Sigmoid colon (tissue), 4 donors: ENCODE measurements around the gene MATN4.

Experiments
- EP300 ChIP-seq, 4 donors: sonication (generic); formaldehyde crosslinking; IDR thresholded peaks; one replicate each; pipeline ENCODE4 v1.6.1; 2017; ENCODE audit warnings: antibody characterized with exemption in 4 of 4
- POLR2A ChIP-seq, 2 donors: fragments of 450-650 bp; IDR thresholded peaks; one replicate each; pipeline ENCODE4 v1.6.1; 2016; ENCODE audit warnings: antibody characterized with exemption in 2 of 2, mild to moderate bottlenecking in 2 of 2, moderate library complexity in 2 of 2
- POLR2AphosphoS5 ChIP-seq, 4 donors: sonication (generic); formaldehyde crosslinking; IDR thresholded peaks; one replicate each; pipeline ENCODE4 v1.6.1; 2017; ENCODE audit warnings: antibody characterized with exemption in 4 of 4
- TF ChIP-seq, protein P1 (sequence below), 4 experiments: fragments of 450-650 bp in 3 of 4; fragments of 200-600 bp in 1 of 4; IDR thresholded peaks; one replicate each; pipeline ENCODE4 v1.5.1; 2016 to 2019; ENCODE audit warnings: antibody characterized with exemption in 4 of 4, mild to moderate bottlenecking in 3 of 4, moderate library complexity in 2 of 4

DNA sequence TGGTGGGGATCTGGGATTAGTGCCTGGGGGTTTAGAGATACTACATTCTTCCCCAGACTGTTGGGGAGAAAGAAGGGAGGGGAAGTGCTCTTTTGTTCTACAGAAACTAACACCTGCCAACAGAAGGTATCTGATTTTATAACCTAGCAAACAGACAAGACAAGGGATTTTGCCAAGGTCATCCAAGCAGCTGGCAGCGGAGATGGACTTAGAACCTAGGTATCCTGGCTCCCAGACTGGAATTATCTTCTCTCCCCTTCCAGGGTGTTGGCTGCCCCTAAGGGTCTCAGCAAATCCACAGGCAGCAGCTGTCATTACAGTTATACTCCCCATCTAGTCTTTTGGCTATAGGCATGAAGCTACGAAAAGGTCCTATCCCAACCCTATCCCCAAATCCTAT is 31.7 kb upstream of the MATN4 start:
- TF ChIP-seq POLR2A (IDR thresholded peaks at IDR 0.05) (no peak), POLR2AphosphoS5 (IDR thresholded peaks at IDR 0.05) (no peak), EP300 (IDR thresholded peaks at IDR 0.05) (no peak)
- TF ChIP-seq, protein P1, sequence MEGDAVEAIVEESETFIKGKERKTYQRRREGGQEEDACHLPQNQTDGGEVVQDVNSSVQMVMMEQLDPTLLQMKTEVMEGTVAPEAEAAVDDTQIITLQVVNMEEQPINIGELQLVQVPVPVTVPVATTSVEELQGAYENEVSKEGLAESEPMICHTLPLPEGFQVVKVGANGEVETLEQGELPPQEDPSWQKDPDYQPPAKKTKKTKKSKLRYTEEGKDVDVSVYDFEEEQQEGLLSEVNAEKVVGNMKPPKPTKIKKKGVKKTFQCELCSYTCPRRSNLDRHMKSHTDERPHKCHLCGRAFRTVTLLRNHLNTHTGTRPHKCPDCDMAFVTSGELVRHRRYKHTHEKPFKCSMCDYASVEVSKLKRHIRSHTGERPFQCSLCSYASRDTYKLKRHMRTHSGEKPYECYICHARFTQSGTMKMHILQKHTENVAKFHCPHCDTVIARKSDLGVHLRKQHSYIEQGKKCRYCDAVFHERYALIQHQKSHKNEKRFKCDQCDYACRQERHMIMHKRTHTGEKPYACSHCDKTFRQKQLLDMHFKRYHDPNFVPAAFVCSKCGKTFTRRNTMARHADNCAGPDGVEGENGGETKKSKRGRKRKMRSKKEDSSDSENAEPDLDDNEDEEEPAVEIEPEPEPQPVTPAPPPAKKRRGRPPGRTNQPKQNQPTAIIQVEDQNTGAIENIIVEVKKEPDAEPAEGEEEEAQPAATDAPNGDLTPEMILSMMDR (IDR thresholded peaks at IDR 0.05), result no peak
